OCI-LY3 (cell line): ENCODE data around the gene OR51I2.

Source experiments
- H2AFZ ChIP-seq: fragments of 200-600, 300-600 bp; shearing (Covaris generic); 2 replicates; pipeline ENCODE4 v1.6.0; 2014; ENCODE audit warnings: antibody characterized with exemption, low read depth, low read length
- H3K27ac ChIP-seq: fragments of 200-600, 300-600 bp; sonication (generic); 2 replicates; pipeline ENCODE4 v1.5.1; 2014; ENCODE audit warnings: mild to moderate bottlenecking, low read length, moderate library complexity, mixed read lengths
- H3K27me3 ChIP-seq: fragments of 200-600, 300-600 bp; sonication (generic); 2 replicates; pipeline ENCODE4 v1.6.1; 2014; ENCODE audit warnings: low read depth, low read length, mixed read lengths
- H3K36me3 ChIP-seq: fragments of 200-600, 300-600 bp; sonication (generic); replicated peaks from 2 replicates; pipeline ENCODE3; 2014; ENCODE audit warnings: low read depth, low read length, mixed read lengths
- H3K4me1 ChIP-seq: fragments of 300-600, 200-600 bp; sonication (generic); 2 replicates; pipeline ENCODE4 v1.6.1; 2014; ENCODE audit warnings: low read length, mixed read lengths
- H3K4me2 ChIP-seq: fragments of 200-600, 300-600 bp; sonication (generic); 2 replicates; pipeline ENCODE4 v1.6.1; 2014; ENCODE audit warnings: low read length, mixed read lengths
- H3K4me3 ChIP-seq: fragments of 300-600, 200-600 bp; sonication (generic); 2 replicates; pipeline ENCODE4 v1.5.1; 2014; ENCODE audit warnings: antibody characterized with exemption, mild to moderate bottlenecking, low read length, moderate library complexity
- H3K79me2 ChIP-seq: fragments of 300-600, 200-600 bp; shearing (Covaris generic); 2 replicates; pipeline ENCODE4 v1.6.1; 2014; ENCODE audit warnings: mild to moderate bottlenecking, low read length, mixed read lengths
- H3K9ac ChIP-seq: fragments of 300-600, 200-600 bp; shearing (Covaris generic); 2 replicates; pipeline ENCODE4 v1.6.0; 2014; ENCODE audit warnings: mild to moderate bottlenecking, low read length, moderate library complexity
- H3K9me3 ChIP-seq: fragments of 200-600, 300-600 bp; shearing (Covaris generic); 2 replicates; pipeline ENCODE4 v1.6.1; 2014; ENCODE audit warnings: low read length, mixed read lengths; ENCODE audit not compliant: insufficient read depth
- H4K20me1 ChIP-seq: fragments of 200-600, 300-600 bp; sonication (generic); 2 replicates; pipeline ENCODE4 v1.6.1; 2016; ENCODE audit warnings: low read length, mixed read lengths; ENCODE audit not compliant: insufficient read depth
- EZH2phosphoT487 ChIP-seq: fragments of 200-600 bp; shearing (Covaris generic); IDR thresholded peaks from 2 replicates; pipeline ENCODE4 v1.6.1; 2018; ENCODE audit warnings: antibody characterized with exemption, mixed run types, low read depth
- TF ChIP-seq, protein P1 (sequence below): fragments of 200-600, 300-600 bp; sonication (generic); IDR thresholded peaks from 2 replicates; pipeline ENCODE4 v1.5.1; 2014; ENCODE audit warnings: antibody characterized with exemption, low read length, low read depth

The OR51I2 gene

GRCh38 chr11:5460983-5461621 is 12.0 kb downstream of the OR51I2 start:
- no peak overlapping the region for H3K4me2 ChIP-seq
- no peak overlapping the region for H3K9ac ChIP-seq
- H3K36me3 ChIP-seq = no peaks in the 10 kb centered on the region

GRCh38 chr11:5467527-5467926 is 18.4 kb downstream of the OR51I2 start:
- TF ChIP-seq, protein P1, sequence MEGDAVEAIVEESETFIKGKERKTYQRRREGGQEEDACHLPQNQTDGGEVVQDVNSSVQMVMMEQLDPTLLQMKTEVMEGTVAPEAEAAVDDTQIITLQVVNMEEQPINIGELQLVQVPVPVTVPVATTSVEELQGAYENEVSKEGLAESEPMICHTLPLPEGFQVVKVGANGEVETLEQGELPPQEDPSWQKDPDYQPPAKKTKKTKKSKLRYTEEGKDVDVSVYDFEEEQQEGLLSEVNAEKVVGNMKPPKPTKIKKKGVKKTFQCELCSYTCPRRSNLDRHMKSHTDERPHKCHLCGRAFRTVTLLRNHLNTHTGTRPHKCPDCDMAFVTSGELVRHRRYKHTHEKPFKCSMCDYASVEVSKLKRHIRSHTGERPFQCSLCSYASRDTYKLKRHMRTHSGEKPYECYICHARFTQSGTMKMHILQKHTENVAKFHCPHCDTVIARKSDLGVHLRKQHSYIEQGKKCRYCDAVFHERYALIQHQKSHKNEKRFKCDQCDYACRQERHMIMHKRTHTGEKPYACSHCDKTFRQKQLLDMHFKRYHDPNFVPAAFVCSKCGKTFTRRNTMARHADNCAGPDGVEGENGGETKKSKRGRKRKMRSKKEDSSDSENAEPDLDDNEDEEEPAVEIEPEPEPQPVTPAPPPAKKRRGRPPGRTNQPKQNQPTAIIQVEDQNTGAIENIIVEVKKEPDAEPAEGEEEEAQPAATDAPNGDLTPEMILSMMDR = no peak
- no peak for TF ChIP-seq EZH2phosphoT487
- H3K27me3 ChIP-seq = peaks cover 25% of the 10 kb centered on the region
- no peaks in the 10 kb centered on the region for H3K4me1 ChIP-seq
- H3K4me2 ChIP-seq = no peak overlapping the region
- H2AFZ ChIP-seq = no peak overlapping the region
- H4K20me1 ChIP-seq = no peaks in the 10 kb centered on the region
- H3K36me3 ChIP-seq = no peaks in the 10 kb centered on the region
- no peak overlapping the region for H3K4me3 ChIP-seq
- H3K9me3 ChIP-seq = no peaks in the 10 kb centered on the region
- no peaks in the 10 kb centered on the region for H3K79me2 ChIP-seq
- no peak overlapping the region for H3K27ac ChIP-seq
- no peak overlapping the region for H3K9ac ChIP-seq

More at GRCh38 chr11:5460983-5461621, 12.0 kb downstream of the OR51I2 start:
- Histone ChIP-seq H3K27ac (no peak overlapping the region), H3K4me1 (no peaks in the 10 kb centered on the region), H3K79me2 (no peaks in the 10 kb centered on the region), H3K4me3 (no peak overlapping the region), H2AFZ (no peak overlapping the region), H4K20me1 (no peaks in the 10 kb centered on the region), H3K9me3 (no peaks in the 10 kb centered on the region), H3K27me3 (peaks cover 2% of the 10 kb centered on the region; the same call in 1 of the 2 replicates)
- TF ChIP-seq EZH2phosphoT487 = no peak
- TF ChIP-seq, protein P1 = no peak

DNA sequence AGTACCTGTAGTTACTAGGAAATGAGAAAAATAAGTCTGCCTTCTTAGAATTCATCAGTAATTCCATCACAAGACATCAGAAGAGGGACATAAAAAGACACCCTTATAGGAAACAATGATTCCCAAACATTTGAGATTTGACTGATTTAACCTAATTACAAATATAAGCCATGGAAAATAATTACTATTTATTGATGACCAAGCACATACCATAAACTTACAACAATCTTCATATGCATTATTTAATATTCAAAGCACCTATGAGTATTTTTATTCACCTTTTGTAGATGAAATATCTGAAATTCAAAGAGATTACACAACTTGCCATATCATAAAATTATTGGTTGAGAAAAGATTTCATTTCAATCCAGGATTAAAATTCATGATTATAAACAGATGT is 24.8 kb downstream of the OR51I2 start:
- TF ChIP-seq EZH2phosphoT487 = no peak
- TF ChIP-seq, protein P1 = no peak
- Histone ChIP-seq H2AFZ (no peak overlapping the region), H3K9me3 (no peaks in the 10 kb centered on the region), H3K4me3 (no peak overlapping the region), H3K4me1 (no peaks in the 10 kb centered on the region), H3K9ac (no peak overlapping the region), H3K36me3 (no peaks in the 10 kb centered on the region), H3K4me2 (no peak overlapping the region), H4K20me1 (no peaks in the 10 kb centered on the region), H3K27ac (no peak overlapping the region), H3K79me2 (no peaks in the 10 kb centered on the region), H3K27me3 (peaks cover 26% of the 10 kb centered on the region)

GRCh38 chr11:5476186-5476819 is 27.2 kb downstream of the OR51I2 start:
- H2AFZ ChIP-seq = no peak overlapping the region
- H3K36me3 ChIP-seq = no peaks in the 10 kb centered on the region
- no peak for TF ChIP-seq EZH2phosphoT487
- TF ChIP-seq, protein P1 = peak; percentile 80
- H3K4me2 ChIP-seq = no peak overlapping the region
- H3K4me3 ChIP-seq = no peak overlapping the region
- no peak overlapping the region for H3K27ac ChIP-seq
- H3K79me2 ChIP-seq = no peaks in the 10 kb centered on the region
- no peaks in the 10 kb centered on the region for H3K4me1 ChIP-seq
- H3K9me3 ChIP-seq = no peaks in the 10 kb centered on the region
- no peaks in the 10 kb centered on the region for H4K20me1 ChIP-seq
- no peak overlapping the region for H3K9ac ChIP-seq
- H3K27me3 ChIP-seq = peaks cover 21% of the 10 kb centered on the region
